ENCODE data around the gene ZNF732.
A peak's percentile ranks its signal among the peaks of the same experiment; 100 is the strongest.
"Not testable (repeated sequence)": the region's sequence is repeated elsewhere in the genome, so short reads cannot be mapped to it uniquely, and the experiment has no call there.

Gene ZNF732

DNA sequence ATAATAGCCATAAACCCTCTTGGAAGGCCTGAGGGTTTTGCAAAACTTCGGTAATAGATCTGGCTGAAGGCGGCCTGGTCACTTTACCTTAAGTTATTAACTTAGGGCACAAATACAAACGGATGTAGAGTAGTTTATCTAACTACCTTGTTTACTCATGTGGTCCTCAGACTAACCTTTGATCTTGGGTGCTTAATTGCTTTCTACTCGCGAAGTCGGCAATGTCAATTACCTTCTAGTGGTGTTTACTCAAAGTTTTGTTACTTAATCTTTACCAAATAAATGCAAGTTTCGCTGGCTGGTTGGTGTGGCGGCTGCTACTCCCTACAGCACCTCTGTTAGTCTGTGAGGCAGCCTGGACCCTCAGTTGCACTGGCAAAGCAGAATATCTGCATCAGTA, 23.5 kb upstream of the ZNF732 start:
- no peaks in the 10 kb centered on the region; the same call in 1 of the 2 replicates for H3K9me3 ChIP-seq (ENCODE audit: insufficient read depth, low read length)
- no peaks in the 10 kb centered on the region for H3K27me3 ChIP-seq (ENCODE audit: low read depth, low read length)
- H3K79me2 ChIP-seq (ENCODE audit: low read length), result no peaks in the 10 kb centered on the region
- no peak overlapping the region for H3K9ac ChIP-seq (ENCODE audit: low read length)
- H3K4me3 ChIP-seq (ENCODE audit: low read length), result no peak overlapping the region
- H2AFZ ChIP-seq (ENCODE audit: low read depth, low read length), result no peak overlapping the region
- H3K4me1 ChIP-seq (ENCODE audit: low read length), result no peaks in the 10 kb centered on the region
- H3K36me3 ChIP-seq (replicated peaks; ENCODE audit: low read depth, low read length), result no peaks in the 10 kb centered on the region
- no peak overlapping the region for H3K27ac ChIP-seq (ENCODE audit: low read length)
- H3K4me2 ChIP-seq (ENCODE audit: low read length), result no peak overlapping the region
- TF ChIP-seq, protein P1, sequence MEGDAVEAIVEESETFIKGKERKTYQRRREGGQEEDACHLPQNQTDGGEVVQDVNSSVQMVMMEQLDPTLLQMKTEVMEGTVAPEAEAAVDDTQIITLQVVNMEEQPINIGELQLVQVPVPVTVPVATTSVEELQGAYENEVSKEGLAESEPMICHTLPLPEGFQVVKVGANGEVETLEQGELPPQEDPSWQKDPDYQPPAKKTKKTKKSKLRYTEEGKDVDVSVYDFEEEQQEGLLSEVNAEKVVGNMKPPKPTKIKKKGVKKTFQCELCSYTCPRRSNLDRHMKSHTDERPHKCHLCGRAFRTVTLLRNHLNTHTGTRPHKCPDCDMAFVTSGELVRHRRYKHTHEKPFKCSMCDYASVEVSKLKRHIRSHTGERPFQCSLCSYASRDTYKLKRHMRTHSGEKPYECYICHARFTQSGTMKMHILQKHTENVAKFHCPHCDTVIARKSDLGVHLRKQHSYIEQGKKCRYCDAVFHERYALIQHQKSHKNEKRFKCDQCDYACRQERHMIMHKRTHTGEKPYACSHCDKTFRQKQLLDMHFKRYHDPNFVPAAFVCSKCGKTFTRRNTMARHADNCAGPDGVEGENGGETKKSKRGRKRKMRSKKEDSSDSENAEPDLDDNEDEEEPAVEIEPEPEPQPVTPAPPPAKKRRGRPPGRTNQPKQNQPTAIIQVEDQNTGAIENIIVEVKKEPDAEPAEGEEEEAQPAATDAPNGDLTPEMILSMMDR (IDR thresholded peaks at IDR 0.05; ENCODE audit: low read depth, low read length), result no peak
- TF ChIP-seq EZH2phosphoT487 (IDR thresholded peaks at IDR 0.05; ENCODE audit: low read depth), result no peak
- no peaks in the 10 kb centered on the region for H4K20me1 ChIP-seq (ENCODE audit: insufficient read depth, low read length)

DNA sequence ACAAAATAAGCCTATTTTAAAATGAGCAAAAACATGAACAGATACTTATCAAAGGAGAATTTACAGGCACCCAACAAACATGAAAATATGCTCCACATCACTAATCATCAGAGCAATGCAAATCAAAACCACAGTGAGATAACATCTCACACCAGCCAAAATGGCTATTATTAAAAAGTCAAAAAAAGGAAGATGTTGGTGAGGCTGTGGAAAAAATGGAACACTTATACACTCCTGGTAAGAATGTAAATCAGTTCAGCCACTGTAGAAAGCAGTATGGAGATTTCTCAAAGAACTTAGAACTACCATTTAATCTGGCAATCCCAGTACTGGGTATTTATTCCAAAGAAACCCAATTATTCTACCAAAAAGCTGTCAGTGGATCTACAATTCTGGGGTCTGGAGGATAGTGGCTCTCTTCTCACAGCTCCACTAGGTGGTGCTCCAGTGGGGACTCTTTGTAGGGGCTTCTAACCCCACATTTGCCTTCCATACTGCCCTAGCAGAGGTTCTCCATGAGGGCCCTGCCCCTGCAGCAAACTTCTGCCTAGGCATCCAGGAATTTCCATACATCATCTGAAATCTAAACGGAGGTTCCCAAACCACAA, 9.1 kb upstream of the ZNF732 start:
- no peak overlapping the region for H3K9ac ChIP-seq (ENCODE audit: low read length)
- H3K4me1 ChIP-seq (ENCODE audit: low read length), result peaks cover 7% of the 10 kb centered on the region
- H3K9me3 ChIP-seq (ENCODE audit: insufficient read depth, low read length), result peaks cover 15% of the 10 kb centered on the region; the same call in 1 of the 2 replicates
- H3K4me2 ChIP-seq (ENCODE audit: low read length), result no peak overlapping the region
- no peak overlapping the region for H3K27ac ChIP-seq (ENCODE audit: low read length)
- H4K20me1 ChIP-seq (ENCODE audit: insufficient read depth, low read length), result no peaks in the 10 kb centered on the region
- peaks cover 6% of the 10 kb centered on the region for H3K36me3 ChIP-seq (replicated peaks; ENCODE audit: low read depth, low read length)
- H3K4me3 ChIP-seq (ENCODE audit: low read length), result no peak overlapping the region
- H3K79me2 ChIP-seq (ENCODE audit: low read length), result no peaks in the 10 kb centered on the region
- H2AFZ ChIP-seq (ENCODE audit: low read depth, low read length), result no peak overlapping the region
- TF ChIP-seq, protein P1 (IDR thresholded peaks at IDR 0.05; ENCODE audit: low read depth, low read length), result no peak
- TF ChIP-seq EZH2phosphoT487 (IDR thresholded peaks at IDR 0.05; ENCODE audit: low read depth), result no peak
- H3K27me3 ChIP-seq (ENCODE audit: low read depth, low read length), result no peaks in the 10 kb centered on the region

DNA sequence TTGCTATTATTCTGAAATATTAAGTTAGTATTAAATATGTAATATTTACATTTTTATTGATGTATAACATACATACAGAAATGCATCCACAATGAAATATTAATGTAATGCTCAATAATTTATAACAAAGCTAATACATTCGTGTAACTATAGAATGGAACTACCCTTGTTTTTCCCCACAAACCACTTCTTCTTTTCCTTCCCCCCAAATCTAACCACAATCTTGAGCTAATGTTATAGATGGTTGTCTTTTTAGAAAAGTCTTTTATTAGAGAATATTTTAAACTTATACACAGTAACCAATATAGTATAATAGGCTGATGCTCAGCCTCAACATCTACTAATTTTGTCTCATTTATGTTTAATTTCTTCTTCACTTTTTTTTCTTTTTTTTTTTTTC, 4.5 kb upstream of the ZNF732 start:
- TF ChIP-seq, protein P1 (IDR thresholded peaks at IDR 0.05; ENCODE audit: low read depth, low read length), result no peak
- TF ChIP-seq EZH2phosphoT487 (IDR thresholded peaks at IDR 0.05; ENCODE audit: low read depth), result no peak
- peaks cover 28% of the 10 kb centered on the region for H3K4me1 ChIP-seq (ENCODE audit: low read length)
- no peak overlapping the region for H3K27ac ChIP-seq (ENCODE audit: low read length)
- 0 out of 2 replicates have a peak, but pooled peaks cover 5% of the 10 kb centered on the region for H3K27me3 ChIP-seq (ENCODE audit: low read depth, low read length)
- peaks cover 16% of the 10 kb centered on the region for H3K36me3 ChIP-seq (replicated peaks; ENCODE audit: low read depth, low read length)
- H4K20me1 ChIP-seq (ENCODE audit: insufficient read depth, low read length), result no peaks in the 10 kb centered on the region
- peaks cover 47% of the 10 kb centered on the region for H3K9me3 ChIP-seq (ENCODE audit: insufficient read depth, low read length)
- no peak overlapping the region for H3K9ac ChIP-seq (ENCODE audit: low read length)
- no peak overlapping the region for H3K4me3 ChIP-seq (ENCODE audit: low read length)
- no peaks in the 10 kb centered on the region for H3K79me2 ChIP-seq (ENCODE audit: low read length)
- H3K4me2 ChIP-seq (ENCODE audit: low read length), result no peak overlapping the region
- H2AFZ ChIP-seq (ENCODE audit: low read depth, low read length), result no peak overlapping the region

DNA sequence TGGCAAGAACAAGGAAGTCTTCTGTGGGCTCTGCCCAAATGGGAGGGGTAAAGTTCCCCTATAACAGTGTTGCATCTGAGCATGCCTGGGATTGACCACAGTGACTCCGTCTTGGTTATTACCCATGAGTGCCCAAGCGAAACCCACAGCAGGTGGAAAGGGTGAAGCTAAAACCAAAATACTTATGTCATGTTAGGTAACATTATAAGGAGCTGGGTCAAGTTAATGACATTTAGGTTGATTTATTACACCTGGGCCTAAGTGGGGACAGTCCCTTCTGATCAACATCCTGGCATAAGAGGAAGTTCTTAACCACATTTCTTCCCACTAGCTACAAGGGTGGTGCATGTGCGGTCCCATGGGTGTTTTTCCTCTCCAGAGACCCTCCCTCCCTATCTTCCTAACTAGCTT, 1.3 kb upstream of the ZNF732 start:
- TF ChIP-seq, protein P1 (IDR thresholded peaks at IDR 0.05; ENCODE audit: low read depth, low read length), result no peak
- TF ChIP-seq EZH2phosphoT487 (IDR thresholded peaks at IDR 0.05; ENCODE audit: low read depth), result peak; percentile 82

DNA sequence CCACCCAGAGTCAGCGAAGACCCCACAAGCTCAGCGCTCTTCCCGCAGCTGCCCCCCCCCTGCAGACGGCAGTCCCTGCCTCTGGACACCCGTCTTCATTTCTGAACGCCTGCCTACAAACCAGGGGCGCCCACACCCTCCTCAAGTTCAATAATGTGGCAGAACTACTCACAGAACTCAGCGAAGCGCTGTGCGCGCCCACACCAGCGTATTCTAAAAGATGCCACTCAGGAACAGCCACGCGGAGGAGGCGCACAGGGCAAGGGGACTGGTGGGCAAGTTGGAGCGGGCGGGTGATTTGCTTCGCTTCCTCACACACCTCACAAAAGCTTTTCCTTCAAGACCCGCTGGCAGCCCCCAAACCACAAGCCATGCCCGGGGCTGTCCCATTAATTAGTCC, 758 bp downstream of the ZNF732 start:
- H3K79me2 ChIP-seq (ENCODE audit: low read length); H3K36me3 ChIP-seq (replicated peaks; ENCODE audit: low read depth, low read length); H3K27ac ChIP-seq (ENCODE audit: low read length); H3K27me3 ChIP-seq (ENCODE audit: low read depth, low read length); H3K4me2 ChIP-seq (ENCODE audit: low read length); H3K4me3 ChIP-seq (ENCODE audit: low read length); H2AFZ ChIP-seq (ENCODE audit: low read depth, low read length); H4K20me1 ChIP-seq (ENCODE audit: insufficient read depth, low read length); H3K9ac ChIP-seq (ENCODE audit: low read length): not testable (repeated sequence)
- Histone ChIP-seq H3K4me1 (ENCODE audit: low read length) (peaks cover 23% of the 10 kb centered on the region), H3K9me3 (ENCODE audit: insufficient read depth, low read length) (peaks cover 33% of the 10 kb centered on the region)

More for the DNA sequence above, 1.3 kb upstream of the ZNF732 start:
- H3K9ac ChIP-seq (ENCODE audit: low read length), result no peak overlapping the region; the same call in 1 of the 2 replicates
- H2AFZ ChIP-seq (ENCODE audit: low read depth, low read length), result no peak overlapping the region
- 0 out of 2 replicates have a peak, but pooled peaks cover 5% of the 10 kb centered on the region for H3K27me3 ChIP-seq (ENCODE audit: low read depth, low read length)
- H3K9me3 ChIP-seq (ENCODE audit: insufficient read depth, low read length), result peaks cover 40% of the 10 kb centered on the region
- H3K79me2 ChIP-seq (ENCODE audit: low read length), result no peaks in the 10 kb centered on the region
- H3K27ac ChIP-seq (ENCODE audit: low read length), result peak overlapping the region; percentile 79
- H3K4me2 ChIP-seq (ENCODE audit: low read length), result peak overlapping the region; percentile 56
- peaks cover 28% of the 10 kb centered on the region for H3K4me1 ChIP-seq (ENCODE audit: low read length)
- no peaks in the 10 kb centered on the region for H4K20me1 ChIP-seq (ENCODE audit: insufficient read depth, low read length)
- peak overlapping the region; percentile 39; the same call in 1 of the 2 replicates for H3K4me3 ChIP-seq (ENCODE audit: low read length)
- peaks cover 16% of the 10 kb centered on the region for H3K36me3 ChIP-seq (replicated peaks; ENCODE audit: low read depth, low read length)

Data from OCI-LY3 (cell line).